ENCODE measurements around the gene EPHX1. TPM values are rescaled to one million over a fixed set of nuclear protein-coding genes. Genes with fewer than 3 reads are reported as not detected.

Gene EPHX1
- total RNA-seq, 5 donors from 2014 or later (not counting 1 experiment from before 2014, with no cell fraction given) = 0.98 to 5.2 (median 3.7) TPM

GRCh38 chr1:225822655-225823403 is 12.9 kb downstream of the EPHX1 start:
- 93% methylated on average over 2 of the region's 12 CpGs for WGBS (ENCODE audit: insufficient coverage)
- H3K27ac Mint-ChIP-seq = no peak overlapping the region
- H3K27me3 Mint-ChIP-seq = no peaks in the 10 kb centered on the region
- ChIA-PET CTCF (interaction anchor here in 1 of 2 donors (0.6 kb wide), 1 partner anchor 44 kb away, joined by 3 read pairs; no protein-coding TSS in a partner anchor), POLR2A (interaction anchor here in 1 of 2 donors (0.6 kb wide), 1 partner anchor 42 kb away, joined by 4 read pairs; no protein-coding TSS in a partner anchor)
- Histone ChIP-seq H3K9me3 (no peaks in the 10 kb centered on the region), H3K36me3 (ENCODE audit: control insufficient read depth in 2 of 2, extremely low read depth in 1 of 2, insufficient read depth in 1 of 2, low read length in 1 of 2) (no peaks in the 10 kb centered on the region), H3K4me1 (ENCODE audit: control insufficient read depth in 1 of 2, extremely low read depth in 1 of 2, insufficient read depth in 2 of 2, low read length in 2 of 2) (no peaks in the 10 kb centered on the region), H3K27me3 (replicated peaks in 1 of 2; ENCODE audit: control insufficient read depth in 2 of 2, extremely low read depth in 1 of 2, insufficient read depth in 2 of 2, low read length in 1 of 2) (peaks cover 0 to 6% of the 10 kb centered on the region in 2 experiments), H3K4me3 (ENCODE audit: control insufficient read depth in 1 of 2, extremely low read depth in 1 of 2, low read length in 1 of 2) (no peak overlapping the region), H3K27ac (ENCODE audit: low read length) (no peak overlapping the region)
- ATAC-seq (replicated peaks in 1 of 4) (no peak), DNase-seq (no peak)
- H3K9me3 Mint-ChIP-seq = no peaks in the 10 kb centered on the region
- no peaks in the 10 kb centered on the region for H3K4me1 Mint-ChIP-seq
- peaks cover 2% of the 10 kb centered on the region for H3K36me3 Mint-ChIP-seq
- H3K4me3 Mint-ChIP-seq = no peak overlapping the region

GRCh38 chr1:225823811-225824261 is 13.9 kb downstream of the EPHX1 start:
- POLR2A ChIA-PET = interaction anchor here (0.6 kb wide), 2 partner anchors 37 to 79 kb away, joined by 3 to 6 read pairs; no protein-coding TSS in a partner anchor
- H3K27ac Mint-ChIP-seq = no peak overlapping the region

GRCh38 chr1:225824533-225824941 is 14.6 kb downstream of the EPHX1 start:
- 90% methylated on average over 6 of the region's 12 CpGs for WGBS (ENCODE audit: insufficient coverage)
- ChIA-PET CTCF (no interaction called here), POLR2A (interaction anchor here in 1 of 2 donors (0.6 kb wide), 1 partner anchor 36 kb away, joined by 6 read pairs; no protein-coding TSS in a partner anchor)
- H3K4me1 Mint-ChIP-seq = no peaks in the 10 kb centered on the region
- DNase-seq (no peak), ATAC-seq (replicated peaks in 1 of 4) (no peak)
- no peaks in the 10 kb centered on the region for H3K36me3 ChIP-seq (ENCODE audit: control insufficient read depth in 2 of 2, extremely low read depth in 1 of 2, insufficient read depth in 1 of 2, low read length in 1 of 2)
- H3K4me1 ChIP-seq (ENCODE audit: control insufficient read depth in 1 of 2, extremely low read depth in 1 of 2, insufficient read depth in 2 of 2, low read length in 2 of 2) = no peaks in the 10 kb centered on the region
- no peaks in the 10 kb centered on the region for H3K9me3 Mint-ChIP-seq
- H3K4me3 Mint-ChIP-seq = no peak overlapping the region
- no peak overlapping the region for H3K4me3 ChIP-seq (ENCODE audit: control insufficient read depth in 1 of 2, extremely low read depth in 1 of 2, low read length in 1 of 2)
- no peak overlapping the region for H3K27ac Mint-ChIP-seq
- H3K36me3 Mint-ChIP-seq = peaks cover 2% of the 10 kb centered on the region
- H3K27me3 Mint-ChIP-seq = no peaks in the 10 kb centered on the region
- H3K9me3 ChIP-seq = no peaks in the 10 kb centered on the region
- peaks cover 0 to 7% of the 10 kb centered on the region in 2 experiments for H3K27me3 ChIP-seq (replicated peaks in 1 of 2; ENCODE audit: control insufficient read depth in 2 of 2, extremely low read depth in 1 of 2, insufficient read depth in 2 of 2, low read length in 1 of 2)
- H3K27ac ChIP-seq (ENCODE audit: low read length) = no peak overlapping the region

More at GRCh38 chr1:225823811-225824261, 13.9 kb downstream of the EPHX1 start:
- no peak for DNase-seq
- ATAC-seq (replicated peaks in 1 of 4) = no peak
- 75% methylated on average over 9 of the region's 12 CpGs for WGBS (ENCODE audit: insufficient coverage)
- no peak overlapping the region for H3K4me3 ChIP-seq (ENCODE audit: control insufficient read depth in 1 of 2, extremely low read depth in 1 of 2, low read length in 1 of 2)
- H3K27ac ChIP-seq (ENCODE audit: low read length) = no peak overlapping the region
- CTCF ChIA-PET = interaction anchor here in 1 of 2 donors (0.7 kb wide), 1 partner anchor 205 kb away, joined by 3 read pairs; no protein-coding TSS in a partner anchor
- no peaks in the 10 kb centered on the region for H3K9me3 ChIP-seq
- Mint-ChIP-seq H3K4me1 (no peaks in the 10 kb centered on the region), H3K36me3 (peaks cover 2% of the 10 kb centered on the region), H3K4me3 (no peak overlapping the region), H3K9me3 (no peaks in the 10 kb centered on the region), H3K27me3 (no peaks in the 10 kb centered on the region)
- H3K36me3 ChIP-seq (ENCODE audit: control insufficient read depth in 2 of 2, extremely low read depth in 1 of 2, insufficient read depth in 1 of 2, low read length in 1 of 2) = no peaks in the 10 kb centered on the region
- H3K4me1 ChIP-seq (ENCODE audit: control insufficient read depth in 1 of 2, extremely low read depth in 1 of 2, insufficient read depth in 2 of 2, low read length in 2 of 2) = no peaks in the 10 kb centered on the region
- peaks cover 0 to 6% of the 10 kb centered on the region in 2 experiments for H3K27me3 ChIP-seq (replicated peaks in 1 of 2; ENCODE audit: control insufficient read depth in 2 of 2, extremely low read depth in 1 of 2, insufficient read depth in 2 of 2, low read length in 1 of 2)

GRCh38 chr1:225825078-225825477 is 15.2 kb downstream of the EPHX1 start:
- Histone ChIP-seq H3K27ac (ENCODE audit: low read length) (no peak overlapping the region), H3K36me3 (ENCODE audit: control insufficient read depth in 2 of 2, extremely low read depth in 1 of 2, insufficient read depth in 1 of 2, low read length in 1 of 2) (no peaks in the 10 kb centered on the region), H3K9me3 (no peaks in the 10 kb centered on the region), H3K27me3 (replicated peaks in 1 of 2; ENCODE audit: control insufficient read depth in 2 of 2, extremely low read depth in 1 of 2, insufficient read depth in 2 of 2, low read length in 1 of 2) (peaks cover 0 to 9% of the 10 kb centered on the region in 2 experiments), H3K4me1 (ENCODE audit: control insufficient read depth in 1 of 2, extremely low read depth in 1 of 2, insufficient read depth in 2 of 2, low read length in 2 of 2) (no peaks in the 10 kb centered on the region), H3K4me3 (ENCODE audit: control insufficient read depth in 1 of 2, extremely low read depth in 1 of 2, low read length in 1 of 2) (no peak overlapping the region)
- WGBS (ENCODE audit: insufficient coverage) = 67% methylated on average over 6 of the region's 6 CpGs
- Mint-ChIP-seq H3K27ac (no peak overlapping the region), H3K9me3 (no peaks in the 10 kb centered on the region), H3K4me1 (no peaks in the 10 kb centered on the region), H3K27me3 (no peaks in the 10 kb centered on the region), H3K36me3 (peaks cover 2% of the 10 kb centered on the region), H3K4me3 (no peak overlapping the region)
- ATAC-seq (replicated peaks in 1 of 4) (no peak), DNase-seq (no peak)
- POLR2A ChIA-PET = interaction anchor here in 1 of 2 donors (0.6 kb wide), 1 partner anchor 163 kb away, joined by 3 read pairs; no protein-coding TSS in a partner anchor
- CTCF ChIA-PET = no interaction called here

GRCh38 chr1:225825607-225826007 is 15.7 kb downstream of the EPHX1 start:
- Mint-ChIP-seq H3K27me3 (no peaks in the 10 kb centered on the region), H3K4me3 (no peak overlapping the region), H3K4me1 (no peaks in the 10 kb centered on the region), H3K9me3 (no peaks in the 10 kb centered on the region), H3K36me3 (peaks cover 2% of the 10 kb centered on the region), H3K27ac (no peak overlapping the region)
- Histone ChIP-seq H3K4me1 (ENCODE audit: control insufficient read depth in 1 of 2, extremely low read depth in 1 of 2, insufficient read depth in 2 of 2, low read length in 2 of 2) (no peaks in the 10 kb centered on the region), H3K27ac (ENCODE audit: low read length) (no peak overlapping the region), H3K27me3 (replicated peaks in 1 of 2; ENCODE audit: control insufficient read depth in 2 of 2, extremely low read depth in 1 of 2, insufficient read depth in 2 of 2, low read length in 1 of 2) (peaks cover 0 to 9% of the 10 kb centered on the region in 2 experiments), H3K4me3 (ENCODE audit: control insufficient read depth in 1 of 2, extremely low read depth in 1 of 2, low read length in 1 of 2) (no peak overlapping the region), H3K36me3 (ENCODE audit: control insufficient read depth in 2 of 2, extremely low read depth in 1 of 2, insufficient read depth in 1 of 2, low read length in 1 of 2) (no peaks in the 10 kb centered on the region), H3K9me3 (no peaks in the 10 kb centered on the region)
- ATAC-seq (replicated peaks in 1 of 4) (no peak), DNase-seq (no peak)
- ChIA-PET POLR2A (interaction anchor here in 1 of 2 donors (0.6 kb wide), 1 partner anchor 163 kb away, joined by 3 read pairs; no protein-coding TSS in a partner anchor), CTCF (no interaction called here)
- WGBS (ENCODE audit: insufficient coverage) = 80% methylated on average over 2 of the region's 7 CpGs

- no peaks in the 10 kb centered on the region for H3K4me1 Mint-ChIP-seq
- H3K27ac ChIP-seq (ENCODE audit: low read length) = no peak overlapping the region
- peaks cover 0 to 9% of the 10 kb centered on the region in 2 experiments for H3K27me3 ChIP-seq (replicated peaks in 1 of 2; ENCODE audit: control insufficient read depth in 2 of 2, extremely low read depth in 1 of 2, insufficient read depth in 2 of 2, low read length in 1 of 2)
- ChIA-PET POLR2A (no interaction called here), CTCF (interaction anchor here in 1 of 2 donors (0.5 kb wide), 1 partner anchor 78 kb away, joined by 3 read pairs; no protein-coding TSS in a partner anchor)
- no peaks in the 10 kb centered on the region for H3K9me3 Mint-ChIP-seq
- no peaks in the 10 kb centered on the region for H3K4me1 ChIP-seq (ENCODE audit: control insufficient read depth in 1 of 2, extremely low read depth in 1 of 2, insufficient read depth in 2 of 2, low read length in 2 of 2)
- no peaks in the 10 kb centered on the region for H3K27me3 Mint-ChIP-seq
- DNase-seq = no peak
- H3K36me3 Mint-ChIP-seq = peaks cover under 1% of the 10 kb centered on the region
- H3K27ac Mint-ChIP-seq = no peak overlapping the region
- WGBS (ENCODE audit: insufficient coverage) = 72% methylated on average over 6 of the region's 8 CpGs
- H3K9me3 ChIP-seq = no peaks in the 10 kb centered on the region
- H3K36me3 ChIP-seq (ENCODE audit: control insufficient read depth in 2 of 2, extremely low read depth in 1 of 2, insufficient read depth in 1 of 2, low read length in 1 of 2) = no peaks in the 10 kb centered on the region
- no peak overlapping the region for H3K4me3 ChIP-seq (ENCODE audit: control insufficient read depth in 1 of 2, extremely low read depth in 1 of 2, low read length in 1 of 2)
- H3K4me3 Mint-ChIP-seq = no peak overlapping the region
- ATAC-seq (replicated peaks in 1 of 4) = no peak
Measured at GRCh38 chr1:225827076-225827475, 17.2 kb downstream of the EPHX1 start.
